Fibroblast of lung (primary cell): ENCODE results near the gene ANKFN1.

Experiments used
- EZH2 ChIP-seq: IDR thresholded peaks from 2 replicates; pipeline ENCODE4 v1.5.1; 2012; ENCODE audit warnings: low read length, control low read depth, mild to moderate bottlenecking; ENCODE audit errors: missing control alignments
- TF ChIP-seq, protein P1 (sequence below), 2 donors: IDR thresholded peaks in 1 of 2; conservative IDR thresholded peaks in 1 of 2; 1 replicate in 1 of 2; 2 replicates in 1 of 2; pipeline ENCODE4 v1.5.1; 2011 to 2012; ENCODE audit warnings: low read length in 2 of 2, control low read depth in 1 of 2, inconsistent platforms in 1 of 2, low read depth in 1 of 2, mild to moderate bottlenecking in 1 of 2

- TF ChIP-seq, protein P1, sequence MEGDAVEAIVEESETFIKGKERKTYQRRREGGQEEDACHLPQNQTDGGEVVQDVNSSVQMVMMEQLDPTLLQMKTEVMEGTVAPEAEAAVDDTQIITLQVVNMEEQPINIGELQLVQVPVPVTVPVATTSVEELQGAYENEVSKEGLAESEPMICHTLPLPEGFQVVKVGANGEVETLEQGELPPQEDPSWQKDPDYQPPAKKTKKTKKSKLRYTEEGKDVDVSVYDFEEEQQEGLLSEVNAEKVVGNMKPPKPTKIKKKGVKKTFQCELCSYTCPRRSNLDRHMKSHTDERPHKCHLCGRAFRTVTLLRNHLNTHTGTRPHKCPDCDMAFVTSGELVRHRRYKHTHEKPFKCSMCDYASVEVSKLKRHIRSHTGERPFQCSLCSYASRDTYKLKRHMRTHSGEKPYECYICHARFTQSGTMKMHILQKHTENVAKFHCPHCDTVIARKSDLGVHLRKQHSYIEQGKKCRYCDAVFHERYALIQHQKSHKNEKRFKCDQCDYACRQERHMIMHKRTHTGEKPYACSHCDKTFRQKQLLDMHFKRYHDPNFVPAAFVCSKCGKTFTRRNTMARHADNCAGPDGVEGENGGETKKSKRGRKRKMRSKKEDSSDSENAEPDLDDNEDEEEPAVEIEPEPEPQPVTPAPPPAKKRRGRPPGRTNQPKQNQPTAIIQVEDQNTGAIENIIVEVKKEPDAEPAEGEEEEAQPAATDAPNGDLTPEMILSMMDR (conservative IDR thresholded peaks at IDR 0.05 in 1 of 2, IDR thresholded peaks at IDR 0.05 in 1 of 2; ENCODE audit: low read depth in 1 of 2, low read length in 2 of 2): no peak
- TF ChIP-seq EZH2: no peak
Observed at GRCh38 chr17:56416682-56417351, 263.5 kb downstream of the ANKFN1 start.
